GM12878 (cell line): ENCODE measurements around the gene CCR1. TPM values are rescaled to one million over a fixed set of nuclear protein-coding genes. Genes with fewer than 3 reads are reported as not detected.

ENCODE experiments used
- ASH2L ChIP-seq: fragments of 300-600, 200-600 bp; sonication (generic); IDR thresholded peaks from 2 replicates; pipeline ENCODE4 v1.6.1; 2017; ENCODE audit warnings: low read depth, mild to moderate bottlenecking, borderline replicate concordance
- CEBPZ ChIP-seq: fragments of 150-350 bp; IDR thresholded peaks from 2 replicates; pipeline ENCODE4 v1.6.1; 2016; ENCODE audit warnings: low read depth, low read length
- CREM ChIP-seq: IDR thresholded peaks from 2 replicates; pipeline ENCODE4 v1.6.1; 2014; ENCODE audit warnings: antibody characterized with exemption, low read depth
- GATAD2B ChIP-seq: fragments of 450-650 bp; conservative IDR thresholded peaks from 2 replicates; pipeline ENCODE4 v1.6.1; 2017; ENCODE audit warnings: low read depth, mild to moderate bottlenecking, moderate library complexity
- IKZF2 ChIP-seq, 2 experiments: fragments of 450-650 bp; IDR thresholded peaks; 2 replicates each; pipeline ENCODE4 v1.6.1; 2017; ENCODE audit warnings: mild to moderate bottlenecking in 2 of 2, moderate library complexity in 2 of 2
- JUNB ChIP-seq: IDR thresholded peaks from 2 replicates; pipeline ENCODE4 v1.6.1; 2016; ENCODE audit warnings: antibody characterized with exemption, mild to moderate bottlenecking
- MTA2 ChIP-seq: fragments of 450-650 bp; IDR thresholded peaks from 2 replicates; pipeline ENCODE4 v1.6.1; 2016; ENCODE audit warnings: low read depth, mild to moderate bottlenecking, moderate library complexity
- MXI1 ChIP-seq: fragments of 150-350 bp; IDR thresholded peaks from 2 replicates; pipeline ENCODE4 v1.6.1; 2011; ENCODE audit warnings: low read depth, mild to moderate bottlenecking, inconsistent platforms, low read length, improper control_type of control experiment
- MYC ChIP-seq: IDR thresholded peaks from 2 replicates; pipeline ENCODE4 v1.6.1; 2011; ENCODE audit warnings: mild to moderate bottlenecking, low read length, moderate library complexity, inconsistent platforms; ENCODE audit not compliant: insufficient read depth, insufficient replicate concordance, insufficient read length, severe bottlenecking
- PAX8 ChIP-seq: fragments of 450-650 bp; IDR thresholded peaks from 2 replicates; pipeline ENCODE4 v1.6.1; 2017; ENCODE audit warnings: mild to moderate bottlenecking, moderate library complexity
- PKNOX1 ChIP-seq: fragments of 450-650 bp; IDR thresholded peaks from 2 replicates; pipeline ENCODE4 v1.6.1; 2016; ENCODE audit warnings: mild to moderate bottlenecking
- POLR2AphosphoS2 ChIP-seq: IDR thresholded peaks from 2 replicates; pipeline ENCODE4 v1.6.1; 2011; ENCODE audit warnings: low read depth, mild to moderate bottlenecking, low read length, improper control_type of control experiment, moderate library complexity
- RFX5 ChIP-seq: IDR thresholded peaks from 2 replicates; pipeline ENCODE4 v1.6.1; 2011; ENCODE audit warnings: low read depth, low read length, improper control_type of control experiment
- SIX5 ChIP-seq: IDR thresholded peaks from 2 replicates; pipeline ENCODE4 v1.6.1; 2011; ENCODE audit warnings: mild to moderate bottlenecking, low read depth, low read length, moderate library complexity; ENCODE audit not compliant: severe bottlenecking
- SPI1 ChIP-seq: IDR thresholded peaks from 2 replicates; pipeline ENCODE4 v1.6.1; 2011; ENCODE audit warnings: low read depth, mild to moderate bottlenecking, low read length, moderate library complexity, borderline replicate concordance; ENCODE audit not compliant: insufficient read depth
- SREBF1 ChIP-seq: IDR thresholded peaks from 2 replicates; pipeline ENCODE4 v1.6.1; 2012; ENCODE audit warnings: mild to moderate bottlenecking, low read length
- TBL1XR1 ChIP-seq: IDR thresholded peaks from 2 replicates; pipeline ENCODE4 v1.6.1; 2012; ENCODE audit warnings: low read depth, low read length, improper control_type of control experiment
- TCF3 ChIP-seq: IDR thresholded peaks from 2 replicates; pipeline ENCODE4 v1.6.1; 2012; ENCODE audit warnings: low read depth, mild to moderate bottlenecking, low read length, borderline replicate concordance; ENCODE audit not compliant: insufficient read depth
- ZBTB33 ChIP-seq: fragments of 450-650 bp; IDR thresholded peaks from 2 replicates; pipeline ENCODE4 v1.6.1; 2017; ENCODE audit warnings: mild to moderate bottlenecking
- ZNF207 ChIP-seq: fragments of 450-650 bp; IDR thresholded peaks from 2 replicates; pipeline ENCODE4 v1.6.1; 2014; ENCODE audit warnings: antibody characterized with exemption, mild to moderate bottlenecking, borderline replicate concordance
- ZNF384 ChIP-seq: IDR thresholded peaks from 2 replicates; pipeline ENCODE4 v1.6.1; 2012; ENCODE audit warnings: low read depth, mild to moderate bottlenecking, low read length, improper control_type of control experiment, borderline replicate concordance
- polyA plus RNA-seq, 11 experiments: library from polyadenylated mRNA; depleted of rRNA in 4 of 11; unstranded in 6 of 11; stranded (reverse) in 5 of 11; fragments of >200 nt; fragmentation: Nextera tagmentation in 4 of 11; fragmentation: Illumina TruSeq in 1 of 11; extraction: Ambion mirVana in 4 of 11; extraction: Trizol in 1 of 11; gene quantifications; 1 replicate in 1 of 11; 2 replicates in 10 of 11; pipeline versions ENCODE4 v1.2.1 to v1.2.3, GENCODE V29; 2011 to 2016; ENCODE audit warnings: inconsistent platforms in 2 of 11, missing spikeins in 2 of 11, low read depth in 1 of 11
- total RNA-seq, 4 experiments: library from RNA; depleted of rRNA in 3 of 4; stranded (reverse); fragments of >200 nt in 3 of 4; fragmentation: Illumina TruSeq in 1 of 4; extraction: Trizol in 1 of 4; gene quantifications; 2 replicates each; pipeline versions ENCODE4 v1.2.1 to v1.2.3, GENCODE V29; 2013 to 2021

Gene CCR1
- total and polyA plus RNA-seq, 10 of the 15 experiments (the other 5 are each of a cell fraction or from before 2014, with no cell fraction given), result 2.3 to 11.0 (median 7.8) TPM

GRCh38 chr3:46186471-46187340 lies 21.4 kb downstream of the CCR1 start (continued):
- TF ChIP-seq SPI1 (no peak), ZNF384 (no peak; the same call in 1 of the 2 replicates), PAX8 (peak; percentile 97), TBL1XR1 (no peak), ZNF207 (no peak), PKNOX1 (peak; percentile 94), SIX5 (no peak), SREBF1 (0 out of 2 replicates have a peak, but pooled peaks have one; percentile 18), GATAD2B (no peak), IKZF2 (IDR thresholded peaks at IDR 0.05) (peak; percentile 65 to 73), MYC (no peak), POLR2AphosphoS2 (no peak), ZBTB33 (no peak), RFX5 (no peak), CEBPZ (no peak), JUNB (peak; percentile 49), MXI1 (no peak), ASH2L (peak; percentile 48; the same call in 1 of the 2 replicates), TCF3 (no peak), CREM (peak; percentile 19; the same call in 1 of the 2 replicates), MTA2 (peak; percentile 71; the same call in 1 of the 2 replicates)
